ENCODE data around the gene SCD. TPM values are rescaled to one million over a fixed set of nuclear protein-coding genes. Genes with fewer than 3 reads are reported as not detected.
A peak's percentile ranks its signal among the peaks of the same experiment; 100 is the strongest.
"Not testable (repeated sequence)": the region's sequence is repeated elsewhere in the genome, so short reads cannot be mapped to it uniquely, and the experiment has no call there.

SCD gene
- total and polyA plus RNA-seq, 2 experiments from 2014 or later = 325 to 816 TPM

- H3K36me3 Mint-ChIP-seq (ENCODE audit: low read depth) = peaks cover 12% of the 10 kb centered on the region; the same call in 2 of the 3 replicates
- H4K20me1 ChIP-seq (replicated peaks; ENCODE audit: insufficient read depth); H3K79me2 ChIP-seq (replicated peaks; ENCODE audit: insufficient read depth); H3F3A ChIP-seq (replicated peaks; ENCODE audit: low read depth); H3K4me2 ChIP-seq; H3K4me3 ChIP-seq; H3K27me3 ChIP-seq (ENCODE audit: insufficient read depth); H2AFZ ChIP-seq; H3K36me3 ChIP-seq (ENCODE audit: insufficient read depth): not testable (repeated sequence)
- Histone ChIP-seq H3K4me1 (ENCODE audit: insufficient read depth) (peaks cover 20% of the 10 kb centered on the region), H3K27ac (ENCODE audit: low read depth) (peak overlapping the region; percentile 92), H3K9me2 (ENCODE audit: insufficient read depth) (0 out of 2 replicates have a peak, but pooled peaks cover 11% of the 10 kb centered on the region)
- H3K27ac Mint-ChIP-seq = peak overlapping the region; percentile 93
- peak; percentile 51 for ATAC-seq
- TF ChIP-seq CREB1 (CRISPR knock-in tag; IDR thresholded peaks at IDR 0.05; ENCODE audit: low read depth) (0 out of 2 replicates have a peak, but pooled peaks have one; percentile 28), NANOG (IDR thresholded peaks at IDR 0.05; ENCODE audit: borderline replicate concordance) (0 out of 2 replicates have a peak, but pooled peaks have one; percentile 38)
- peaks cover 40% of the 10 kb centered on the region for H3K4me1 Mint-ChIP-seq
- H3K4me3 Mint-ChIP-seq = peak overlapping the region; percentile 42; the same call in 2 of the 3 replicates
- DNase-seq (ENCODE audit: low spot score) = peak; percentile 89
- peaks cover 26% of the 10 kb centered on the region for H3K9me3 Mint-ChIP-seq
- peaks cover 18% of the 10 kb centered on the region for H3K27me3 Mint-ChIP-seq (ENCODE audit: insufficient read depth, low read depth, poor library complexity)
These were observed 45.9 kb upstream of the SCD start for GRCh38 chr10:100301123-100301522.

GRCh38 chr10:100303724-100304319, 43.2 kb upstream of the SCD start:
- H4K20me1 ChIP-seq (replicated peaks; ENCODE audit: insufficient read depth) = no peaks in the 10 kb centered on the region
- Mint-ChIP-seq H3K27me3 (ENCODE audit: insufficient read depth, low read depth, poor library complexity) (peaks cover 23% of the 10 kb centered on the region), H3K9me3 (peaks cover 26% of the 10 kb centered on the region), H3K36me3 (ENCODE audit: low read depth) (peaks cover 12% of the 10 kb centered on the region; the same call in 1 of the 3 replicates), H3K4me3 (no peak overlapping the region), H3K4me1 (peaks cover 32% of the 10 kb centered on the region), H3K27ac (no peak overlapping the region)
- no peak overlapping the region for H3K27ac ChIP-seq (ENCODE audit: low read depth)
- no peaks in the 10 kb centered on the region for H3K36me3 ChIP-seq (ENCODE audit: insufficient read depth)
- no peaks in the 10 kb centered on the region for H3K27me3 ChIP-seq (ENCODE audit: insufficient read depth)
- H2AFZ ChIP-seq = no peak overlapping the region
- ATAC-seq (peak; percentile 76), DNase-seq (ENCODE audit: low spot score) (peak; percentile 79)
- no peak for TF ChIP-seq EZH2phosphoT487 (IDR thresholded peaks at IDR 0.05; ENCODE audit: unreplicated experiment)
- no peak for TF ChIP-seq EZH2 (IDR thresholded peaks at IDR 0.05; ENCODE audit: low read depth, unreplicated experiment)
- TF ChIP-seq CTCF (conservative IDR thresholded peaks at IDR 0.05; ENCODE audit: low read depth in 2 of 2) = peak; percentile 77 to 81
- TF ChIP-seq POLR2AphosphoS5 (IDR thresholded peaks at IDR 0.05; ENCODE audit: low read depth) = no peak
- H3F3A ChIP-seq (replicated peaks; ENCODE audit: low read depth) = no peaks in the 10 kb centered on the region
- no peak overlapping the region for H3K4me3 ChIP-seq
- no peaks in the 10 kb centered on the region for H3K79me2 ChIP-seq (replicated peaks; ENCODE audit: insufficient read depth)
- H3K4me1 ChIP-seq (ENCODE audit: insufficient read depth) = peaks cover 20% of the 10 kb centered on the region
- no peaks in the 10 kb centered on the region for H3K9me2 ChIP-seq (ENCODE audit: insufficient read depth)
- H3K4me2 ChIP-seq = no peak overlapping the region

- Histone ChIP-seq H3K27ac (ENCODE audit: low read depth) (no peak overlapping the region), H3K4me1 (ENCODE audit: insufficient read depth) (peaks cover 20% of the 10 kb centered on the region), H2AFZ (no peak overlapping the region), H3K4me2 (no peak overlapping the region), H3K36me3 (ENCODE audit: insufficient read depth) (no peaks in the 10 kb centered on the region), H3K9me2 (ENCODE audit: insufficient read depth) (no peaks in the 10 kb centered on the region), H3K4me3 (no peak overlapping the region), H3K27me3 (ENCODE audit: insufficient read depth) (no peaks in the 10 kb centered on the region), H3K79me2 (replicated peaks; ENCODE audit: insufficient read depth) (no peaks in the 10 kb centered on the region), H4K20me1 (replicated peaks; ENCODE audit: insufficient read depth) (no peaks in the 10 kb centered on the region), H3F3A (replicated peaks; ENCODE audit: low read depth) (no peaks in the 10 kb centered on the region)
- H3K4me1 Mint-ChIP-seq = peaks cover 29% of the 10 kb centered on the region
- H3K4me3 Mint-ChIP-seq = no peak overlapping the region
- no peak for ATAC-seq
- H3K27me3 Mint-ChIP-seq (ENCODE audit: insufficient read depth, low read depth, poor library complexity) = peaks cover 23% of the 10 kb centered on the region
- H3K36me3 Mint-ChIP-seq (ENCODE audit: low read depth) = peaks cover 12% of the 10 kb centered on the region; the same call in 1 of the 3 replicates
- no peak for DNase-seq (ENCODE audit: low spot score)
- no peak overlapping the region for H3K27ac Mint-ChIP-seq
- peaks cover 23% of the 10 kb centered on the region for H3K9me3 Mint-ChIP-seq
- TF ChIP-seq STAT1 (IDR thresholded peaks at IDR 0.05; ENCODE audit: unreplicated experiment) = no peak
These were observed 42.6 kb upstream of the SCD start for GRCh38 chr10:100304414-100304813.

Data from GM23338 (cell line).